GM12878 (cell line): ENCODE measurements around the gene SIGLEC6. TPM values are rescaled to one million over a fixed set of nuclear protein-coding genes. Genes with fewer than 3 reads are reported as not detected.

Experiments
- ATAC-seq: fragments of 200-7000 bp; cut with Tn5 transposase; 3 replicates; pipeline ENCODE4 v1.9.1; 2020; ENCODE audit warnings: mild to moderate bottlenecking, moderate library complexity
- BruUV-seq: library from RNA; stranded (reverse); fragments of 400-500 nt; replicated peaks from 2 replicates; lab custom pipeline; 2021; lab: Mats Ljungman, UMichigan
- CTCF ChIA-PET: fragments of 300-600 bp; sonication (Branson Sonifier 250); formaldehyde crosslinking; extraction: SDS; loops from one replicate; lab custom pipeline; 2021; ENCODE audit warnings: inconsistent platforms; lab: Yijun Ruan, JAX
- POLR2A ChIA-PET: fragments of 350-600 bp; formaldehyde crosslinking; extraction: SDS; loops from one replicate; lab custom pipeline; 2021; ENCODE audit warnings: inconsistent platforms; lab: Charles Lee
- RAD21 ChIA-PET: fragments of 300-600 bp; sonication (Branson Sonifier 250); formaldehyde crosslinking; loops from one replicate; lab custom pipeline; 2023; ENCODE audit warnings: antibody characterized with exemption; ENCODE audit not compliant: unreplicated experiment; lab: Charles Lee
- SMC1A ChIA-PET: fragments of 300-600 bp; sonication (Branson Sonifier 250); formaldehyde crosslinking; loops from one replicate; lab custom pipeline; 2023; ENCODE audit not compliant: unreplicated experiment, uncharacterized antibody; lab: Charles Lee
- DNase-seq: peaks from one replicate; pipeline ENCODE4 v3.0.0-alpha.2; 2011; ENCODE audit warnings: low read depth, low spot score
- FAIRE-seq: peaks from 3 replicates; lab custom pipeline; 2011; peaks lifted over from hg19 to GRCh38; lab: Jason Lieb, UNC
- H2AFZ ChIP-seq: 2 replicates; pipeline ENCODE4 v1.6.0; 2011; ENCODE audit warnings: low read depth, low read length, control low read depth; ENCODE audit not compliant: control insufficient read depth
- H3K27ac ChIP-seq: 2 replicates; pipeline ENCODE4 v1.5.1; 2011; ENCODE audit warnings: control low read depth; ENCODE audit not compliant: control insufficient read depth, insufficient read depth
- H3K27me3 ChIP-seq, 2 experiments: replicated peaks in 1 of 2; 2 replicates each; pipeline versions ENCODE4 v1.6.0 to v1.6.1; 2011; ENCODE audit warnings: low read length in 1 of 2; ENCODE audit not compliant: control insufficient read depth in 2 of 2, insufficient read depth in 2 of 2
- H3K36me3 ChIP-seq, 2 experiments: 2 replicates each; pipeline ENCODE4 v1.5.1; 2011; ENCODE audit warnings: low read length in 1 of 2; ENCODE audit not compliant: control insufficient read depth in 2 of 2, insufficient read depth in 2 of 2
- H3K4me1 ChIP-seq: 2 replicates; pipeline ENCODE4 v1.6.1; 2011; ENCODE audit warnings: mild to moderate bottlenecking, low read length, moderate library complexity, mixed read lengths; ENCODE audit not compliant: control insufficient read depth, insufficient read depth
- H3K4me2 ChIP-seq: 2 replicates; pipeline ENCODE4 v1.6.0; 2011; ENCODE audit warnings: control low read depth; ENCODE audit not compliant: control insufficient read depth, insufficient read depth
- H3K4me3 ChIP-seq: fragments of 200-600 bp; sonication (generic); 2 replicates; pipeline ENCODE4 v1.5.1; 2016
- H3K79me2 ChIP-seq: 2 replicates; pipeline ENCODE4 v1.6.0; 2011; ENCODE audit warnings: low read length; ENCODE audit not compliant: control insufficient read depth, insufficient read depth
- H3K9ac ChIP-seq: 2 replicates; pipeline ENCODE4 v1.8.0; 2011; ENCODE audit warnings: low read length, control low read depth, mixed read lengths; ENCODE audit not compliant: control insufficient read depth, insufficient read depth
- H3K9me3 ChIP-seq: replicated peaks from 3 replicates; pipeline ENCODE4 v1.5.1; 2011; ENCODE audit warnings: mild to moderate bottlenecking, low read length; ENCODE audit not compliant: control insufficient read depth, insufficient read depth
- H4K20me1 ChIP-seq: 2 replicates; pipeline ENCODE4 v1.6.0; 2011; ENCODE audit not compliant: control insufficient read depth, insufficient read depth
- ATF7 ChIP-seq: fragments of 450-650 bp; IDR thresholded peaks from 2 replicates; pipeline ENCODE4 v1.6.1; 2016; ENCODE audit warnings: low read depth, mild to moderate bottlenecking
- BRCA1 ChIP-seq: IDR thresholded peaks from 2 replicates; pipeline ENCODE4 v1.6.1; 2011; ENCODE audit warnings: low read depth, low read length, improper control_type of control experiment
- CHD1 ChIP-seq: IDR thresholded peaks from 2 replicates; pipeline ENCODE4 v1.6.1; 2012; ENCODE audit warnings: low read depth, low read length, improper control_type of control experiment
- EGR1 ChIP-seq, 2 experiments: IDR thresholded peaks; 1 replicate in 1 of 2; 2 replicates in 1 of 2; pipeline ENCODE4 v1.6.1; 2011 to 2012; ENCODE audit warnings: low read depth in 2 of 2, low read length in 2 of 2, borderline replicate concordance in 1 of 2, mild to moderate bottlenecking in 1 of 2, moderate library complexity in 1 of 2
- GATAD2B ChIP-seq: fragments of 450-650 bp; conservative IDR thresholded peaks from 2 replicates; pipeline ENCODE4 v1.6.1; 2017; ENCODE audit warnings: low read depth, mild to moderate bottlenecking, moderate library complexity
- JUNB ChIP-seq: IDR thresholded peaks from 2 replicates; pipeline ENCODE4 v1.6.1; 2016; ENCODE audit warnings: antibody characterized with exemption, mild to moderate bottlenecking
- NBN ChIP-seq: fragments of 450-650 bp; IDR thresholded peaks from 2 replicates; pipeline ENCODE4 v1.6.1; 2016
- NRF1 ChIP-seq: conservative IDR thresholded peaks from 2 replicates; pipeline ENCODE4 v1.6.1; 2011; ENCODE audit warnings: mild to moderate bottlenecking, low read depth, low read length, improper control_type of control experiment
- SIX5 ChIP-seq: IDR thresholded peaks from 2 replicates; pipeline ENCODE4 v1.6.1; 2011; ENCODE audit warnings: mild to moderate bottlenecking, low read depth, low read length, moderate library complexity; ENCODE audit not compliant: severe bottlenecking
- SPI1 ChIP-seq: IDR thresholded peaks from 2 replicates; pipeline ENCODE4 v1.6.1; 2011; ENCODE audit warnings: low read depth, mild to moderate bottlenecking, low read length, moderate library complexity, borderline replicate concordance; ENCODE audit not compliant: insufficient read depth
- STAT1 ChIP-seq: fragments of 450-650 bp; conservative IDR thresholded peaks from 2 replicates; pipeline ENCODE4 v1.6.1; 2014; ENCODE audit warnings: antibody characterized with exemption, mild to moderate bottlenecking
- TAF1 ChIP-seq: IDR thresholded peaks from 2 replicates; pipeline ENCODE4 v1.6.1; 2011; ENCODE audit warnings: mild to moderate bottlenecking, low read depth, low read length, borderline replicate concordance
- ZSCAN29 ChIP-seq: fragments of 450-650 bp; IDR thresholded peaks from 2 replicates; pipeline ENCODE4 v1.6.1; 2017; ENCODE audit warnings: mild to moderate bottlenecking, moderate library complexity
- WGBS: methylation state at CpG from one replicate; pipeline ENCODE4 v1.1.6; 2016; ENCODE audit warnings: low lambda C conversion rate; ENCODE audit not compliant: insufficient replicate concordance, insufficient coverage; ENCODE audit errors: missing lambda C conversion rate; 5-methylcytosine and 5-hydroxymethylcytosine counted together
- in situ Hi-C: fragments of 300-500 bp; cut with MboI; formaldehyde crosslinking; loops from 9 replicates; pipeline ENCODE4 v1.14.3; 2018; ENCODE audit warnings: mixed read lengths
- intact Hi-C: fragments of 100-400 bp; cut with micrococcal nuclease; formaldehyde crosslinking; loops from one replicate; pipeline ENCODE4 v1.14.2; 2022; ENCODE audit not compliant: unreplicated experiment
- polyA plus RNA-seq, 11 experiments: library from polyadenylated mRNA; depleted of rRNA in 4 of 11; unstranded in 6 of 11; stranded (reverse) in 5 of 11; fragments of >200 nt; fragmentation: Nextera tagmentation in 4 of 11; fragmentation: Illumina TruSeq in 1 of 11; extraction: Ambion mirVana in 4 of 11; extraction: Trizol in 1 of 11; gene quantifications; 1 replicate in 1 of 11; 2 replicates in 10 of 11; pipeline versions ENCODE4 v1.2.1 to v1.2.3, GENCODE V29; 2011 to 2016; ENCODE audit warnings: inconsistent platforms in 2 of 11, missing spikeins in 2 of 11, low read depth in 1 of 11
- total RNA-seq, 4 experiments: library from RNA; depleted of rRNA in 3 of 4; stranded (reverse); fragments of >200 nt in 3 of 4; fragmentation: Illumina TruSeq in 1 of 4; extraction: Trizol in 1 of 4; gene quantifications; 2 replicates each; pipeline versions ENCODE4 v1.2.1 to v1.2.3, GENCODE V29; 2013 to 2021

Gene SIGLEC6
- total and polyA plus RNA-seq, 10 of the 15 experiments (the other 5 are each of a cell fraction or from before 2014, with no cell fraction given), result 0.08 to 0.40 (median 0.27) TPM; not detected in 2

- H3K9ac ChIP-seq, result no peak overlapping the region
- H2AFZ ChIP-seq, result no peak overlapping the region
- H3K27ac ChIP-seq, result no peak overlapping the region
- H3K9me3 ChIP-seq, result no peaks in the 10 kb centered on the region
- intact Hi-C loops, result loop anchor here (5.0 kb wide), 1 partner anchor 34 kb away; no protein-coding TSS in a partner anchor
- peaks cover 8% of the 10 kb centered on the region; the same call in 1 of the 2 replicates for H3K4me1 ChIP-seq
- RAD21 ChIA-PET, result interaction anchor here (2.8 kb wide), 1 partner anchor 84 kb away, joined by 14 read pairs; no protein-coding TSS in a partner anchor
- FAIRE-seq (no peak), ATAC-seq (no peak), DNase-seq (no peak)
- H3K4me3 ChIP-seq, result peak overlapping the region; percentile 89; the same call in 1 of the 2 replicates
- peak overlapping the region; percentile 75 for H3K4me2 ChIP-seq
- SMC1A ChIA-PET, result interaction anchor here (1.4 kb wide), 1 partner anchor 46 kb away, joined by 3 read pairs; no protein-coding TSS in a partner anchor
- BruUV-seq, result no TSS peak
- in situ Hi-C loops, result no loop called here
- peaks cover 2 to 7% of the 10 kb centered on the region in 2 experiments for H3K36me3 ChIP-seq
- no peak for TF ChIP-seq GATAD2B
- TF ChIP-seq SPI1, result no peak
- no peak for TF ChIP-seq NRF1
- no peak for TF ChIP-seq BRCA1
- no peak for TF ChIP-seq STAT1
- TF ChIP-seq ZSCAN29, result no peak
- TF ChIP-seq TAF1, result no peak
- TF ChIP-seq CHD1, result no peak
- no peak for TF ChIP-seq EGR1 (IDR thresholded peaks at IDR 0.05; ENCODE audit: borderline replicate concordance in 1 of 2, low read depth in 2 of 2, low read length in 2 of 2)
- no peak for TF ChIP-seq SIX5
- TF ChIP-seq ATF7, result no peak
- TF ChIP-seq JUNB, result no peak
- TF ChIP-seq NBN, result no peak
- no peaks in the 10 kb centered on the region for H3K27me3 ChIP-seq
- peaks cover 19% of the 10 kb centered on the region for H3K79me2 ChIP-seq
- CTCF ChIA-PET, result interaction anchor here (1.4 kb wide), 1 partner anchor 8 kb away, joined by 3 read pairs; no protein-coding TSS in a partner anchor
- WGBS, result 75% methylated on average over 3 of the region's 3 CpGs
- H4K20me1 ChIP-seq, result no peaks in the 10 kb centered on the region
- POLR2A ChIA-PET, result interaction anchor here (1.0 kb wide), 1 partner anchor 21 kb away, joined by 3 read pairs; no protein-coding TSS in a partner anchor
These were observed 41.9 kb upstream of the SIGLEC6 start for GRCh38 chr19:51573331-51573730.
